K562 (cell line): ENCODE results near the gene ACTR5. TPM values are rescaled to one million over a fixed set of nuclear protein-coding genes. Genes with fewer than 3 reads are reported as not detected.

Experiments
- ATAC-seq: fragments of 200-7000 bp; cut with Tn5 transposase; 3 replicates; pipeline ENCODE4 v1.9.1; 2020; ENCODE audit warnings: moderate library complexity
- BruUV-seq: library from RNA; stranded (reverse); fragments of 400-500 nt; replicated peaks from 2 replicates; lab custom pipeline; 2021; lab: Mats Ljungman, UMichigan
- CTCF ChIA-PET: fragments of 300-600 bp; formaldehyde crosslinking; extraction: SDS; loops from one replicate; lab custom pipeline; 2021; ENCODE audit warnings: low intra/inter-chr PET ratio; lab: Yijun Ruan, JAX
- POLR2A ChIA-PET: fragments of 300-600, 350-650 bp; sonication (Branson Sonifier 250); formaldehyde crosslinking; extraction: SDS; loops from one replicate; lab custom pipeline; 2021; ENCODE audit warnings: antibody characterized with exemption, inconsistent platforms; lab: Yijun Ruan, JAX
- DNase-seq, 4 experiments: peaks; one replicate each; pipeline versions ENCODE4 v3.0.0 to v3.0.0-alpha.2; 2011 to 2018; ENCODE audit warnings: low spot score in 3 of 4, mixed read lengths in 3 of 4; ENCODE audit errors: extremely low read depth in 1 of 4
- FAIRE-seq: peaks from 2 replicates; lab custom pipeline; 2011; peaks lifted over from hg19 to GRCh38; lab: Jason Lieb, UNC
- H2AFZ ChIP-seq: 2 replicates; pipeline ENCODE4 v1.6.0; 2011; ENCODE audit warnings: low read depth, low read length, control low read depth, inconsistent platforms
- H3K27ac ChIP-seq: fragments of 200-600 bp; 3 replicates; pipeline ENCODE4 v1.8.0; 2011; ENCODE audit warnings: low read depth, mild to moderate bottlenecking, control low read depth, inconsistent platforms, low read length, moderate library complexity, mixed read lengths; ENCODE audit errors: extremely low read depth
- H3K27me3 ChIP-seq, 2 experiments: fragments of 300-600 bp in 1 of 2; 2 replicates in 1 of 2; 3 replicates in 1 of 2; pipeline versions ENCODE4 v1.6.0 to v1.8.0; 2011; ENCODE audit warnings: inconsistent platforms in 2 of 2, low read length in 2 of 2, mild to moderate bottlenecking in 1 of 2, mixed read lengths in 1 of 2, moderate library complexity in 1 of 2; ENCODE audit not compliant: control insufficient read depth in 2 of 2, insufficient read depth in 2 of 2
- H3K36me3 ChIP-seq: fragments of 300-600 bp; 3 replicates; pipeline ENCODE4 v1.8.0; 2011; ENCODE audit warnings: mild to moderate bottlenecking, low read length, inconsistent platforms; ENCODE audit not compliant: control insufficient read depth, insufficient read depth
- H3K4me1 ChIP-seq, 2 experiments: fragments of 200-600 bp in 1 of 2; replicated peaks in 1 of 2; 2 replicates in 1 of 2; 3 replicates in 1 of 2; pipeline versions ENCODE4 v1.5.1 to v1.8.0; 2011; ENCODE audit warnings: inconsistent platforms in 2 of 2, low read length in 2 of 2, mild to moderate bottlenecking in 1 of 2, mixed read lengths in 1 of 2, moderate library complexity in 1 of 2; ENCODE audit not compliant: control insufficient read depth in 2 of 2, insufficient read depth in 2 of 2
- H3K4me2 ChIP-seq: 2 replicates; pipeline ENCODE4 v1.6.1; 2011; ENCODE audit warnings: low read length, control low read depth, inconsistent platforms, mixed read lengths; ENCODE audit not compliant: insufficient read depth
- H3K4me3 ChIP-seq: fragments of 200-600 bp; sonication (generic), shearing (Covaris generic); 2 replicates; pipeline ENCODE4 v1.5.1; 2016; ENCODE audit warnings: control low read depth, inconsistent platforms
- H3K79me2 ChIP-seq: fragments of 200-600 bp; 3 replicates; pipeline ENCODE4 v1.8.0; 2011; ENCODE audit warnings: low read length, inconsistent platforms; ENCODE audit not compliant: control insufficient read depth, insufficient read depth
- H3K9ac ChIP-seq, 2 experiments: 2 replicates each; pipeline versions ENCODE4 v1.6.0 to v1.6.1; 2011; ENCODE audit warnings: low read depth in 2 of 2, low read length in 2 of 2, control low read depth in 1 of 2, inconsistent platforms in 1 of 2, mild to moderate bottlenecking in 1 of 2, mixed read lengths in 1 of 2; ENCODE audit not compliant: insufficient read depth in 1 of 2
- H3K9me1 ChIP-seq: one replicate; pipeline ENCODE4 v1.6.0; 2011; ENCODE audit warnings: inconsistent platforms, mild to moderate bottlenecking, low read length, moderate library complexity; ENCODE audit not compliant: control insufficient read depth, insufficient read depth
- H3K9me3 ChIP-seq: replicated peaks from 2 replicates; pipeline ENCODE4 v1.5.1; 2011; ENCODE audit warnings: low read depth, low read length, inconsistent platforms; ENCODE audit not compliant: control insufficient read depth, insufficient read depth
- H4K20me1 ChIP-seq: replicated peaks from 2 replicates; pipeline ENCODE4 v1.6.1; 2011; ENCODE audit warnings: low read length, inconsistent platforms, mixed read lengths; ENCODE audit not compliant: control insufficient read depth, insufficient read depth
- DNMT1 ChIP-seq: fragments of 450-650 bp; IDR thresholded peaks from 2 replicates; pipeline ENCODE4 v1.6.1; 2016; ENCODE audit warnings: antibody characterized with exemption, mild to moderate bottlenecking
- GABPA ChIP-seq: fragments of 200-800 bp; sonication (Bioruptor generic); conservative IDR thresholded peaks from 2 replicates; pipeline ENCODE4 v1.6.1; 2016; ENCODE audit warnings: low read depth, missing genetic modification characterization, missing compliant biosample characterization
- GATA2 ChIP-seq: sonication (generic); formaldehyde crosslinking; IDR thresholded peaks from 2 replicates; pipeline ENCODE4 v1.4.0; 2020; ENCODE audit warnings: mild to moderate bottlenecking, missing genetic modification reagents
- MTA3 ChIP-seq: fragments of 450-650 bp; formaldehyde crosslinking; IDR thresholded peaks from 2 replicates; pipeline ENCODE4 v1.6.1; 2017; ENCODE audit warnings: mild to moderate bottlenecking, borderline replicate concordance
- NCOA2 ChIP-seq, 2 experiments: fragments of 450-650 bp; IDR thresholded peaks; 2 replicates each; pipeline ENCODE4 v1.6.1; 2018; ENCODE audit warnings: mild to moderate bottlenecking in 2 of 2, moderate library complexity in 1 of 2; ENCODE audit not compliant: partially characterized antibody in 2 of 2
- NELFE ChIP-seq: IDR thresholded peaks from 2 replicates; pipeline ENCODE4 v1.6.1; 2011; ENCODE audit warnings: mild to moderate bottlenecking; ENCODE audit not compliant: insufficient read depth, insufficient read length
- NR4A1 ChIP-seq, 2 experiments: fragments of 250-450 bp in 1 of 2; fragments of 450-650 bp in 1 of 2; sonication (Bioruptor Pico) in 1 of 2; IDR thresholded peaks; 2 replicates each; pipeline versions ENCODE4 v1.4.0 to v1.6.1; 2016 to 2020; ENCODE audit warnings: mild to moderate bottlenecking in 2 of 2, missing compliant biosample characterization in 1 of 2, missing genetic modification characterization in 1 of 2, moderate library complexity in 1 of 2
- WGBS: fragments of 100-300 bp; shearing (Covaris generic); methylation state at CpG from one replicate; pipeline ENCODE4 v1.1.6; 2016; ENCODE audit warnings: low coverage, mixed read lengths; ENCODE audit not compliant: insufficient coverage; ENCODE audit errors: missing lambda C conversion rate; 5-methylcytosine and 5-hydroxymethylcytosine counted together
- in situ Hi-C: fragments of 300-500 bp; cut with MboI; formaldehyde crosslinking; loops from 4 replicates; pipeline ENCODE4 v1.15.0; 2018; ENCODE audit warnings: inconsistent platforms, mixed read lengths
- intact Hi-C: fragments of 100-400 bp; cut with micrococcal nuclease; formaldehyde crosslinking; loops from 2 replicates; pipeline ENCODE4 v1.14.2; 2022
- polyA plus RNA-seq, 8 experiments: library from polyadenylated mRNA; depleted of rRNA in 4 of 8; stranded (reverse) in 5 of 8; unstranded in 3 of 8; fragments of >200 nt; fragmentation: Nextera tagmentation in 2 of 8; fragmentation: Illumina TruSeq in 1 of 8; extraction: Ambion mirVana in 2 of 8; extraction: Trizol in 1 of 8; gene quantifications; 2 replicates each; pipeline versions ENCODE4 v1.2.1 to v1.2.3, GENCODE V29; 2011 to 2014; ENCODE audit warnings: inconsistent platforms in 1 of 8, missing spikeins in 1 of 8
- total RNA-seq, 7 experiments: library from RNA; depleted of rRNA in 6 of 7; stranded (reverse); fragments of >200 nt in 6 of 7; fragmentation: Illumina TruSeq in 2 of 7; extraction: Trizol in 2 of 7; gene quantifications; 2 replicates each; pipeline versions ENCODE4 v1.2.1 to v1.2.3, GENCODE V29; 2011 to 2021; ENCODE audit warnings: low replicate concordance in 1 of 7

ACTR5 gene
- total and polyA plus RNA-seq, 9 of the 15 experiments (the other 6 are each of a cell fraction or from before 2014, with no cell fraction given), result 0.93 to 18.8 (median 12.9) TPM

- no TSS peak for BruUV-seq
- ATAC-seq (peak; percentile 78), DNase-seq (peak in 2 of 4 experiments; percentile 68 to 70), FAIRE-seq (peak; percentile 63)
- Histone ChIP-seq H4K20me1 (no peaks in the 10 kb centered on the region), H3K4me3 (peak overlapping the region; percentile 89), H3K4me1 (peaks cover 12 to 18% of the 10 kb centered on the region in 2 experiments; a peak in 4 of 5 replicates), H2AFZ (peak overlapping the region; percentile 94), H3K9me3 (no peaks in the 10 kb centered on the region), H3K27ac (peak overlapping the region; percentile 77), H3K9me1 (no peaks in the 10 kb centered on the region), H3K36me3 (peaks cover 29% of the 10 kb centered on the region), H3K9ac (peak overlapping the region; percentile 68 to 96), H3K27me3 (no peaks in the 10 kb centered on the region), H3K79me2 (peaks cover 20% of the 10 kb centered on the region), H3K4me2 (peak overlapping the region; percentile 98)
- intact Hi-C loops, result loop anchor here (5.0 kb wide), 2 partner anchors 213 to 412 kb away; partner anchors contain the start of gene DHX35
- in situ Hi-C loops, result no loop called here
- WGBS, result 1% methylated on average over 10 of the region's 10 CpGs
- POLR2A ChIA-PET, result interaction anchor here (0.8 to 2.4 kb wide), 4 partner anchors 8 to 212 kb away, joined by 3 to 9 read pairs (median 4); no protein-coding TSS in a partner anchor
- no peak for TF ChIP-seq NELFE
- TF ChIP-seq GABPA (tag), result no peak
- TF ChIP-seq MTA3, result no peak
- TF ChIP-seq GATA2 (CRISPR knock-in tag), result 0 out of 2 replicates have a peak, but pooled peaks have one; percentile 18
- no peak for TF ChIP-seq DNMT1
- no peak for TF ChIP-seq NCOA2 (IDR thresholded peaks at IDR 0.05; ENCODE audit: partially characterized antibody in 2 of 2)
- TF ChIP-seq NR4A1 (CRISPR knock-in tag; IDR thresholded peaks at IDR 0.05), result no peak
- TF ChIP-seq NR4A1 (tag; IDR thresholded peaks at IDR 0.05), result no peak
- CTCF ChIA-PET, result interaction anchor here (1.1 to 3.8 kb wide), 2 partner anchors 90 to 100 kb away, joined by 3 to 19 read pairs; no protein-coding TSS in a partner anchor
Observed at GRCh38 chr20:38748861-38749149, 545 bp downstream of the ACTR5 start.
